GM12864 (cell line): ENCODE measurements around the gene IREB2.

Experiments used
- DNase-seq: peaks from one replicate; pipeline ENCODE4 v3.0.0-alpha.2; 2011; ENCODE audit warnings: low read depth
- H3K4me3 ChIP-seq: 2 replicates; pipeline ENCODE4 v1.5.1; 2011; ENCODE audit warnings: mild to moderate bottlenecking, low read depth, low read length, control low read depth
- TF ChIP-seq, protein P1 (sequence below): IDR thresholded peaks from 2 replicates; pipeline ENCODE4 v1.5.1; 2011; ENCODE audit warnings: low read depth, mild to moderate bottlenecking, moderate library complexity, low read length, control low read depth, inconsistent platforms; ENCODE audit errors: missing control alignments

The IREB2 gene

DNA sequence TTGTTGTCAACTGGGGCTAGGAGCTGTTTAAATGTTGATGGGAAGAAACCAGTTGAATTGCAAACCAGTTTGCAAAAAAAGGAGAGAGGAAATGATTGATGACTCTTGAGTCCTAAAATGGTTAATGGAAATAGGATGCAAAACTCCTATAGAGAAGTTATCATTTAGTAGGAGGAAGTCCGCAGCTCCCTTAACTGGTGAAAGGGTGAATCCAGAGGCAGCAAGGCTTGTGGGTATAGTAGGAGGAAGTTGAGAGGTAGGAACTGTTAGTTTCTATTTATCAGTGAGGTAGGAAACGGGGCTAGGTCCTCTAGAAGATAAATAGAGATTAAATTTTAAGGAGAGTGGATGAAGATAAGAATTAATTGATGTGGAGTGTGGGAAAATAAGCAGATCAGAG is 15.4 kb downstream of the IREB2 start:
- H3K4me3 ChIP-seq, result no peak overlapping the region
- TF ChIP-seq, protein P1, sequence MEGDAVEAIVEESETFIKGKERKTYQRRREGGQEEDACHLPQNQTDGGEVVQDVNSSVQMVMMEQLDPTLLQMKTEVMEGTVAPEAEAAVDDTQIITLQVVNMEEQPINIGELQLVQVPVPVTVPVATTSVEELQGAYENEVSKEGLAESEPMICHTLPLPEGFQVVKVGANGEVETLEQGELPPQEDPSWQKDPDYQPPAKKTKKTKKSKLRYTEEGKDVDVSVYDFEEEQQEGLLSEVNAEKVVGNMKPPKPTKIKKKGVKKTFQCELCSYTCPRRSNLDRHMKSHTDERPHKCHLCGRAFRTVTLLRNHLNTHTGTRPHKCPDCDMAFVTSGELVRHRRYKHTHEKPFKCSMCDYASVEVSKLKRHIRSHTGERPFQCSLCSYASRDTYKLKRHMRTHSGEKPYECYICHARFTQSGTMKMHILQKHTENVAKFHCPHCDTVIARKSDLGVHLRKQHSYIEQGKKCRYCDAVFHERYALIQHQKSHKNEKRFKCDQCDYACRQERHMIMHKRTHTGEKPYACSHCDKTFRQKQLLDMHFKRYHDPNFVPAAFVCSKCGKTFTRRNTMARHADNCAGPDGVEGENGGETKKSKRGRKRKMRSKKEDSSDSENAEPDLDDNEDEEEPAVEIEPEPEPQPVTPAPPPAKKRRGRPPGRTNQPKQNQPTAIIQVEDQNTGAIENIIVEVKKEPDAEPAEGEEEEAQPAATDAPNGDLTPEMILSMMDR, result no peak
- no peak for DNase-seq

DNA sequence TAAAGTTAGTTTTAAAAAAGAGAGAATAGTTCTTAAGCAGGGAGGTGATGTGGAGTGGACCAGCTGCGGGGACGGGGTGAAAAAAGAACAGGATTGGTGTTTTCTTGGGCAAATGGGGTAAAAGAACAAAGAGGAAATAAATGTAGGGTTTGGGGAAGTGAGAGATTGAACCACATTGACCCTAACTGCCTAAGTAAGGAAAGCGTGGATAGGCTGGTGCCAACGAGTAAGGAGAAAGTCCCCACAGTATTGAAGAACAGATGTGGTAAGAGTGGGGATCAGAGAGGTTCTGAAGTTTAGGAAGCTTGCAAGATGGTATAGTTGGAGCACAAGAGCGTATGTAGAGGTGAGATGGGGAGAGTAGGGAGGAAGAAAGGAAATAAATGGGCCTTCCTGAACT is 17.0 kb downstream of the IREB2 start:
- no peak overlapping the region for H3K4me3 ChIP-seq
- DNase-seq, result no peak
- TF ChIP-seq, protein P1, result no peak

DNA sequence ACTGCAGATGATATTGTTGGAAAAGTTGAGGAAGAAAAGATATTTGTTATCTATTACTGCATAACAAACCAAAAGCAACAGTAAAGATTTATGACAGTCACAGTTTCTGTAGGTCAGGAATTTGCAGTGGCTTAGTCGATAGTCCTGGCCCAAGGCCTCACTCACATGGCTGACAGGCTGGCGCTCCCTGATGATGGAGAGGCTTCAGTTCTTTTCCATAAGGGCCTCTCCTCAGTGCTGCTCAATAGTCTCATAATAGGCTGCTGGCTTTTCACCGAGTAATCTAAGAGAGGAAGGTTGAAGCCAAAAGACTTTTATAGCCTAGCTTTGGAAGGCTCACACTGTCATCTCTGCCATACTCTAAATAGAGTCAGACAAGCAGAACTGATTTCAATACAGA is 17.7 kb downstream of the IREB2 start:
- TF ChIP-seq, protein P1, result no peak
- no peak overlapping the region for H3K4me3 ChIP-seq
- DNase-seq, result no peak

DNA sequence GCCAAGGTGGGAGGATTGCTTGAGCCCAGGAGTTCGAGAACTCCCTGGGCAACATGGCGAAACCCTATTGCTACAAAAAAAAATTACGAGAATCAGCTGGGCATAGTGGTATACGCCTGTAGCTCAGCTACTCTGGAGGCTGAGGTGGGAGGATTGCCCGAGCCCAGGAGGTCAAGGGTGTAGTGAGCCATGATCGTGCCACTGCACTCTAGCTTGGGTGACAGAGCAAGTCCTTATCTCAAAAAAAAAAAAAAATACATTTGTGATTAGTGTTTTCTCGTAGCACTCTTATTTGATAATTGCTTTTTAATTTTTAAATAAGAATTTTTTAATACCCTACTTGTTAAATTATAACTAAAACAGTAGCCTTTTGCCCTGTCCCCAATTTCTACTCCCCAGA is 18.4 kb downstream of the IREB2 start:
- no peak for DNase-seq
- no peak overlapping the region for H3K4me3 ChIP-seq
- TF ChIP-seq, protein P1, result no peak

DNA sequence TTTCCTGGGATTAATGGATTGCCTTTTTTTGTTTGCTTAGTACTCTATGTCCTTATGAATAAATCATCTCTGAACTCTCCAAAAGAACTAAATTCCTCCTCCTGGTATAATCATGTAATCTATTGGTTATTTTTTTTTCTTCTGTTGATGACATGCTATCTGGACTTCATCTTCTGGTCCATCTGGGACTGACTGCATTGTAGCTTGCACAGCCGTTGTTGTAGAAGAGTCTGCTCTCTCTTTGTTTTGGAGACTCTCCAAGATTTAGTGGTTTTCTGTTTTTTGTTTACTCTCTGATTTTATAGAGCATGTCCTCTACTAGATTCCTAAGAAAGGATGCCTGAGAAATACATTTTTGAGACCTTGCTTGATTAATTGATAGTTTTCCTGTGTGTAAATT is 19.1 kb downstream of the IREB2 start:
- no peak for DNase-seq
- TF ChIP-seq, protein P1, result no peak

DNA sequence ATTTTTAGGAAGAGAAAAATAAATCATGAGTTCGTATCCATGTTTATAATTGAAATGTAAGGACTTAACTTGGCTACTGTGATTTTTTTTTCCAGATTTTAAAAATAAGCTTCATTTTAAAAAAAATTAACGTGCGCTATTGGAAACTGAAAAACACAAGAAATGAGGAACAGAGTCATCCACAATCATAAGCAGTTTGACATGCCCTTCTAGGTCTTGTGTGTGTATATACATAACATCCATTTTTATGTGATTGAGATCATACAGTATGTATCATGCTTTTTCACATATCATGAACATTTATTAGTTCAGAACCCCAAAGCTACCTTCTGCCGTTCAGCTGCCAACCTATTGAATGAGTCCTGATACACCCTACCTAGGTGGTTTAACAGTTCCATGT is 22.7 kb downstream of the IREB2 start:
- H3K4me3 ChIP-seq, result no peak overlapping the region
- TF ChIP-seq, protein P1, result no peak
- no peak for DNase-seq

More for the DNA sequence above, 19.1 kb downstream of the IREB2 start:
- H3K4me3 ChIP-seq, result no peak overlapping the region

DNA sequence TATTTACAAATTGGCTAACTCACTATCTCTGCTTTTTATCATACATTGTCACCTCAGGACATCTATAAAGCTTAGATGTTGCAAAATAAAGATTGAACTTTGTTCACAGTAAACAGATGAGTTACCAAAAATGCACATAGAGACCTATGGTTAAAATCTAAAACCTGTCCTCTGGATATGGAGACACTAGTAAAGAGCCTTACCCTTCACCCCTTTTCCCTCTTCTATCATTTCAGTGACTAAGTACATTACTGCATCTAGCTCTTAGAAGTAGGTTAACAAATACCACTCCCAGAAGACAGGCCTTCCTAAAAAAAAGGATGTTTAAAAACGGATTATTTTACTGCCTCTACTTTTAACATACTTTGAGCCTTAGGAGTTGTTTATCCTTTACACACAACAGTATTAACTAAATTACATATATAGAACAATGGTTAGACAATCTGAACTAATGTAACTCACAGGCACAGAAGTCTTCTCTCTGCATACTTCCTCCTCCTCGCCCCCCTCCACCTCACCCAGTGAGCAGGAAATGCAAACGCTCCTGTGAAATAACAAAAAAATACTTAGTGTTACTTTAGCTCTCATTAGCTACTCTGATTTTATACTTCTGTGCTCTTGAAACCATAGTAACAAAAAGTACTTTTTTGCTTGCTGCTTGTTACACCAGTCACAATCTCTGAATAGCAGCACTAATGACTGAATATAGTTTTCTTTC is 23.3 kb downstream of the IREB2 start:
- no peak for DNase-seq
- no peak overlapping the region for H3K4me3 ChIP-seq
- TF ChIP-seq, protein P1, result no peak
